Ishikawa (cell line): ENCODE results near the gene CMYA5.

Experiments
- CEBPB ChIP-seq: IDR thresholded peaks from 2 replicates; pipeline ENCODE4 v1.6.1; 2012
- EP300 ChIP-seq: IDR thresholded peaks from 2 replicates; pipeline ENCODE4 v1.6.1; 2012; ENCODE audit warnings: borderline replicate concordance
- NFIC ChIP-seq: IDR thresholded peaks from 2 replicates; pipeline ENCODE4 v1.6.1; 2012
- RAD21 ChIP-seq: IDR thresholded peaks from 2 replicates; pipeline ENCODE4 v1.6.1; 2012; ENCODE audit warnings: low read depth
- TAF1 ChIP-seq: IDR thresholded peaks from 2 replicates; pipeline ENCODE4 v1.6.1; 2012; ENCODE audit warnings: low read depth, mild to moderate bottlenecking
- TEAD4 ChIP-seq: IDR thresholded peaks from 2 replicates; pipeline ENCODE4 v1.6.1; 2012
- YY1 ChIP-seq: IDR thresholded peaks from 2 replicates; pipeline ENCODE4 v1.6.1; 2012; ENCODE audit warnings: low read depth
- TF ChIP-seq, protein P1 (sequence below): IDR thresholded peaks from 2 replicates; pipeline ENCODE4 v1.6.1; 2012
- TF ChIP-seq, protein P2 (sequence below): IDR thresholded peaks from 2 replicates; pipeline ENCODE4 v1.6.1; 2012; ENCODE audit warnings: low read depth, mild to moderate bottlenecking

GRCh38 chr5:79842991-79843390 is 153.4 kb downstream of the CMYA5 start:
- TF ChIP-seq RAD21 (no peak), TAF1 (no peak), CEBPB (no peak), YY1 (no peak), NFIC (no peak), TEAD4 (no peak), EP300 (no peak)
- TF ChIP-seq, protein P1, sequence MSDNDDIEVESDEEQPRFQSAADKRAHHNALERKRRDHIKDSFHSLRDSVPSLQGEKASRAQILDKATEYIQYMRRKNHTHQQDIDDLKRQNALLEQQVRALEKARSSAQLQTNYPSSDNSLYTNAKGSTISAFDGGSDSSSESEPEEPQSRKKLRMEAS, result no peak
- TF ChIP-seq, protein P2, sequence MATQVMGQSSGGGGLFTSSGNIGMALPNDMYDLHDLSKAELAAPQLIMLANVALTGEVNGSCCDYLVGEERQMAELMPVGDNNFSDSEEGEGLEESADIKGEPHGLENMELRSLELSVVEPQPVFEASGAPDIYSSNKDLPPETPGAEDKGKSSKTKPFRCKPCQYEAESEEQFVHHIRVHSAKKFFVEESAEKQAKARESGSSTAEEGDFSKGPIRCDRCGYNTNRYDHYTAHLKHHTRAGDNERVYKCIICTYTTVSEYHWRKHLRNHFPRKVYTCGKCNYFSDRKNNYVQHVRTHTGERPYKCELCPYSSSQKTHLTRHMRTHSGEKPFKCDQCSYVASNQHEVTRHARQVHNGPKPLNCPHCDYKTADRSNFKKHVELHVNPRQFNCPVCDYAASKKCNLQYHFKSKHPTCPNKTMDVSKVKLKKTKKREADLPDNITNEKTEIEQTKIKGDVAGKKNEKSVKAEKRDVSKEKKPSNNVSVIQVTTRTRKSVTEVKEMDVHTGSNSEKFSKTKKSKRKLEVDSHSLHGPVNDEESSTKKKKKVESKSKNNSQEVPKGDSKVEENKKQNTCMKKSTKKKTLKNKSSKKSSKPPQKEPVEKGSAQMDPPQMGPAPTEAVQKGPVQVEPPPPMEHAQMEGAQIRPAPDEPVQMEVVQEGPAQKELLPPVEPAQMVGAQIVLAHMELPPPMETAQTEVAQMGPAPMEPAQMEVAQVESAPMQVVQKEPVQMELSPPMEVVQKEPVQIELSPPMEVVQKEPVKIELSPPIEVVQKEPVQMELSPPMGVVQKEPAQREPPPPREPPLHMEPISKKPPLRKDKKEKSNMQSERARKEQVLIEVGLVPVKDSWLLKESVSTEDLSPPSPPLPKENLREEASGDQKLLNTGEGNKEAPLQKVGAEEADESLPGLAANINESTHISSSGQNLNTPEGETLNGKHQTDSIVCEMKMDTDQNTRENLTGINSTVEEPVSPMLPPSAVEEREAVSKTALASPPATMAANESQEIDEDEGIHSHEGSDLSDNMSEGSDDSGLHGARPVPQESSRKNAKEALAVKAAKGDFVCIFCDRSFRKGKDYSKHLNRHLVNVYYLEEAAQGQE, result no peak
